ENCODE measurements around the gene CERS4.
"Not testable (repeated sequence)": the region's sequence is repeated elsewhere in the genome, so short reads cannot be mapped to it uniquely, and the experiment has no call there.

The CERS4 gene

DNA sequence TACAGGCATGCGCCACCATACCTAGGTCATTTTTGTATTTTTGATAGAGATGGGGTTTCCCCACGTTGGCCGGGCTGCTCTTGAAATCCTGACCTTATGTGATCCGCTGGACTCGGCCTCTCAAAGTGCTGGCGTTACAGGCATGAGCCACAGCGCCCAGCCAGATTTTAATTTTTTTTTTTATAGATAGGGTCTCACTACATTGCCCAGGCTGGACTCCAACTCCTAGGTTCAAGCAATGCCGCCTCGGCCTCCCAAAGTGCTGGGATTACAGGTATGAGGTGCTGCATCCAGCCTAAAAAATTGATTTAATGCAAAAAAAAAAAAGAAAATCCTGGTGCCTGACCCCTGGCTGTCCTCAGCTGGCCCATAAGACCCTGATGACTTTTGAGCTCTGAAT lies 24.9 kb upstream of the CERS4 start:
- TF ChIP-seq, protein P1, sequence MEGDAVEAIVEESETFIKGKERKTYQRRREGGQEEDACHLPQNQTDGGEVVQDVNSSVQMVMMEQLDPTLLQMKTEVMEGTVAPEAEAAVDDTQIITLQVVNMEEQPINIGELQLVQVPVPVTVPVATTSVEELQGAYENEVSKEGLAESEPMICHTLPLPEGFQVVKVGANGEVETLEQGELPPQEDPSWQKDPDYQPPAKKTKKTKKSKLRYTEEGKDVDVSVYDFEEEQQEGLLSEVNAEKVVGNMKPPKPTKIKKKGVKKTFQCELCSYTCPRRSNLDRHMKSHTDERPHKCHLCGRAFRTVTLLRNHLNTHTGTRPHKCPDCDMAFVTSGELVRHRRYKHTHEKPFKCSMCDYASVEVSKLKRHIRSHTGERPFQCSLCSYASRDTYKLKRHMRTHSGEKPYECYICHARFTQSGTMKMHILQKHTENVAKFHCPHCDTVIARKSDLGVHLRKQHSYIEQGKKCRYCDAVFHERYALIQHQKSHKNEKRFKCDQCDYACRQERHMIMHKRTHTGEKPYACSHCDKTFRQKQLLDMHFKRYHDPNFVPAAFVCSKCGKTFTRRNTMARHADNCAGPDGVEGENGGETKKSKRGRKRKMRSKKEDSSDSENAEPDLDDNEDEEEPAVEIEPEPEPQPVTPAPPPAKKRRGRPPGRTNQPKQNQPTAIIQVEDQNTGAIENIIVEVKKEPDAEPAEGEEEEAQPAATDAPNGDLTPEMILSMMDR (conservative IDR thresholded peaks at IDR 0.05; ENCODE audit: low read length): no peak
- no peak for DNase-seq (ENCODE audit: low read depth)
- no peak overlapping the region for H3K4me3 ChIP-seq (ENCODE audit: low read length)

GRCh38 chr19:8185343-8186068 lies 23.7 kb upstream of the CERS4 start:
- DNase-seq (ENCODE audit: low read depth): no peak
- TF ChIP-seq, protein P1 (conservative IDR thresholded peaks at IDR 0.05; ENCODE audit: low read length): no peak
- no peak overlapping the region for H3K4me3 ChIP-seq (ENCODE audit: low read length)

- TF ChIP-seq, protein P1 (conservative IDR thresholded peaks at IDR 0.05; ENCODE audit: low read length): no peak
- H3K4me3 ChIP-seq (ENCODE audit: low read length): no peak overlapping the region
- no peak for DNase-seq (ENCODE audit: low read depth)
These were observed 16.8 kb upstream of the CERS4 start for GRCh38 chr19:8192221-8192820.

- no peak overlapping the region for H3K4me3 ChIP-seq (ENCODE audit: low read length)
- no peak for DNase-seq (ENCODE audit: low read depth)
- TF ChIP-seq, protein P1 (conservative IDR thresholded peaks at IDR 0.05; ENCODE audit: low read length): no peak
These were observed 14.5 kb upstream of the CERS4 start for GRCh38 chr19:8194528-8195267.

- no peak overlapping the region for H3K4me3 ChIP-seq (ENCODE audit: low read length)
- DNase-seq (ENCODE audit: low read depth): no peak
- TF ChIP-seq, protein P1 (conservative IDR thresholded peaks at IDR 0.05; ENCODE audit: low read length): no peak
These were observed 12.8 kb upstream of the CERS4 start for GRCh38 chr19:8196271-8196927.

DNA sequence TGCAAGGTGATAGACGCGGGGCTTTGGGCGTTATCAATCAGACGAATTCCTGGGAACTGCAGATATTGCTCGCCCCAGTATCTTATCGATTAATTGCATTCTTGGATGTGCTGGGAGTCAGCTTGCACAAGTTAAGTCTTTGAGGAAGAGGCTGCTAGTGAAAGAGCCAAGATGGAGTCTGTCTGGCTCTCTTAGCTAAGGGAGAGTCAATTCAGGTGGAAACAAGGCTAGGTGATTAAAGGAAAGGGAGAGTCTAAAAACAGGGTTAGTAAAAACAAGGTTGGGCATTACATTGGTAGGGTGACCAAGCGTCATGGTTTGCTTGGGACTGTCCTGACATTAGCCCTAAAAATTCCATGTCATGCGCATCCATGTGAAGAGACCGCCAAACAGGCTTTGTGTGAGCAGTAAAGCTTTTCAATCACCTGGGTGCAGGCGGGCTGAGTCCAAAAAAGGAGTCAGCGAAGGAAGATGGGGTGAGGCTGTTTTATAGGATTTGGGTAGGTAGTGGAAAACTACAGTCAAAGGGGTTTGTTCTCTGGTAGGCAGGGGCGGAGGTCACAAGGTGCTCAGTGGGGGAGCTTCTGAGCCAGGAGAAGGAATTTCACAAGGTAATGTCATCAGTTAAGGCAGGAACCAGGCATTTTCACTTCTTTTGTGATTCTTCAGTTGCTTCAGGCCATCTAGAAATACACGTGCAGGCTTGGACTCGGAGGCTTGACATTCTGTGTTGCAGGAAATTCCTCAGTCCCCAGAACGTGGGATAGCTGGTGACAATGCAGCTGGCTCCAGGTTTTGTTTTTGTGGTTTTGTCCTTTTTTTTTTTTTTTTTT lies 5.7 kb upstream of the CERS4 start:
- H3K4me3 ChIP-seq (ENCODE audit: low read length); DNase-seq (ENCODE audit: low read depth): not testable (repeated sequence)

GRCh38 chr19:8204961-8205360 lies 4.2 kb upstream of the CERS4 start:
- TF ChIP-seq, protein P1 (conservative IDR thresholded peaks at IDR 0.05; ENCODE audit: low read length): no peak
- no peak overlapping the region for H3K4me3 ChIP-seq (ENCODE audit: low read length)
- DNase-seq (ENCODE audit: low read depth): no peak

Measured in AG10803 (cell line).